HG03108 (cell line): ENCODE results near the gene YBX2.

Experiments
- ATAC-seq: cut with Tn5 transposase; IDR thresholded peaks from one replicate; pipeline ENCODE4 v1.9.1; 2021; ENCODE audit warnings: moderate library complexity; ENCODE audit not compliant: unreplicated experiment

YBX2 gene

DNA sequence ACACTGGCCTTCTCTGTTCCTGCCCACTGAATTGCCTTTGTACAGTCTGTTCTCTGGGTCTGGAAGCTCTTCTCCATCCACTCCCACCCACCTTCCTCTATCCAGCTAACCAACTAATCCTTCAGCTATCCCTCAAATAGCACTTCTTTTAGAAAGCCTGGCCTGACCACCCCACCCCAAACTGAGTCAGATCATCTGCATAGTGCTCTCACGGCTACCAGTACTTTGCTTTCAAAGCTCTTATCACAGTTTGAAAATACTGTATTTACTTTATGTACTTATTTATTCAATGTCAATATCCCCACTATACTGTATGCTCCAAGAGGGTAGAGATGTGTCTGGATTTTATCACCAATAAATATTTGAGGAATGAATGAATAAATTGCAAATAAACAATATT lies 27.7 kb downstream of the YBX2 start:
- ATAC-seq: no peak

DNA sequence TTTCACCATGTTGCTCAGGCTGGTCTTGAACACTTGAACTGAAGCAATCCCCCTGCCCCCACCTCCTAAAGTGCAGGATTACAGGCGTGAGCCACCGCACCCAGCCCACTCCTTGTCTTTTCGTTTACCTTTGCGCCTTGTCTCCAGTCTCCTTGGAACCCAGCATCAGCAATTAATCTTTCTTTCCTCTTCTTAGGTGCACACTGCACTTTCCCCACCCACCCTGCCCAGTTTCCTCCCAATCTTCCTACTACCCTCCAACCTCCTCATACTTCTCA lies 30.7 kb downstream of the YBX2 start:
- ATAC-seq: no peak

DNA sequence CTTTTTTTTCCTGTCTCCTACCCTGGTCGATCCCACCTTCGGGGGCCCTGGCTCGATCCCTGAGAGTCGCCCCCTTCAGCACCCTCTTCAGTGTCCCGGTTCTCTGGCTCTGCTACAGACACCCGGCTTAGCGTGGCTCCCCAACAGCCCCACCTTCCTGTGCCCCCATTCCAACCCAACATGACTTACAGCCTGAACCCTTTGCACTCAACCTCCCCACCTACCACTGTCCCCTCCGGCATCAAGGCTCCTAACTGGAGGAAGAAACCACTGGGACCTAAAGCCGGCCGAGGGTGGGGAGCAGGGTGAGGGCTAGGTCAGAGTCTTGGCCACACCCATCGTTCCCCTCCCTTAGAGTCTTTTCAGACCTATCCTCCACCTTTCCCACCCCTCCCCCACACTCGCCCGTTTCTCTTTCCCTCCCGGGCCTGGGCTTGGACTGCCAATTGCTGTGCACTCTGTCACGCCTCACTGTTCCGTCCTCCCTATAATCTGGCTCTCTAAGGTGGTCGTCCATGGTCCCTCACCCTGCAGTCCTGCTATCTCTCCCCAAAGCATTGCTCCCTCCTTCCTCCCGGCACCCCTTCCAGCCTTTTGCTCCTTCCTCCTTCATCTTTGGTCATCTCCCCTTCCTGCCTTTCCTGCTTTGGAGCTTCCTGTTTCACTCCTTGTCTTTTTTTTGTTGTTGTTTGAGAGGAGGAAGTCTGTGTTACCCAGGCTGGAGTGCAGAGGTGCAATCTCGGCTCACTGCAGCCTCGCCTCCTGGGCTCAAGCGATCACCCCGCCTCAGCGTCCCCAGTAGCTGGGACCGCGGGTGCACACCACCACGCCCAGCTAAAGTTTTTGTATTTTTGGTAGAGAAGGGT lies 31.3 kb downstream of the YBX2 start:
- ATAC-seq: no peak

DNA sequence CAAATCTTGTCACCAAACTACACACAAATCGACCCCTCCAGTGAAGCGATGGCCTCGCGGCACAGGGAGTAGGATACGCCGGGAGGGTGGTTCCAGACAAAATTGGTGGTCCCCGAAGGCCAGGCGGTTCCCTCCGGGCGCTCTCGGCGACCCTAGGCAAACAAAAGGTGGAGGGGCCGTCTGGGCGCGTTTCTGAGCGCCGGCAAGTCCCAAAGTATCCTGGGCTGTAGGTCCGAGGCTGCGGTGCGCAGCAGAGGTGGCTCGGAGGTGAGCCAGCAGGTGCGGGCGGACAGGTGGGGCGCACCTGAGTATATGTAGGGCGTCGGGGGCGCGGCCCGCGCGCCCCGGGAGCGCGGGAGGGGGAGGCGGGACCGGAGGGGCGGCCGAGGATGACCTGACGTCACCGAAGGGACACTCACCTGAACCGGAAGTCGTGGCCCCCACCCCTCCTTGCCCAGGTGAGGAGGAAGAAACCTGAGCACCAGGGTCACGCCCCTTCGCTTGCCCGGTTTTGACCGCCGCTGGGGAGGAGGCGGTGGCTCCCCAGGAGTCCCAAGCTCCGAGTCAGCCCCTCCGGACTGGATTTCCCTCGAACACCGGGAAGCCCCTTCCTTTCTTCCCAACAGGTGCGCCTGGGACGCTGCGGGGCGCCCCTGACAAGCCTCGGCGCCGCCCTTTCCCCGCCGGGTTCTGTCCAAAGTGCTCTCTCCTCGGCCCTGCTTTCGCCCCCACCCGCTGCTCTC lies 32.1 kb downstream of the YBX2 start, which contains the start of gene CLDN7:
Gene CLDN7, minus strand, starts transcription at position 287 of the 743 bp plus-strand sequence. CDS start 435 bp downstream, outside the sequence.
- ATAC-seq: no peak

DNA sequence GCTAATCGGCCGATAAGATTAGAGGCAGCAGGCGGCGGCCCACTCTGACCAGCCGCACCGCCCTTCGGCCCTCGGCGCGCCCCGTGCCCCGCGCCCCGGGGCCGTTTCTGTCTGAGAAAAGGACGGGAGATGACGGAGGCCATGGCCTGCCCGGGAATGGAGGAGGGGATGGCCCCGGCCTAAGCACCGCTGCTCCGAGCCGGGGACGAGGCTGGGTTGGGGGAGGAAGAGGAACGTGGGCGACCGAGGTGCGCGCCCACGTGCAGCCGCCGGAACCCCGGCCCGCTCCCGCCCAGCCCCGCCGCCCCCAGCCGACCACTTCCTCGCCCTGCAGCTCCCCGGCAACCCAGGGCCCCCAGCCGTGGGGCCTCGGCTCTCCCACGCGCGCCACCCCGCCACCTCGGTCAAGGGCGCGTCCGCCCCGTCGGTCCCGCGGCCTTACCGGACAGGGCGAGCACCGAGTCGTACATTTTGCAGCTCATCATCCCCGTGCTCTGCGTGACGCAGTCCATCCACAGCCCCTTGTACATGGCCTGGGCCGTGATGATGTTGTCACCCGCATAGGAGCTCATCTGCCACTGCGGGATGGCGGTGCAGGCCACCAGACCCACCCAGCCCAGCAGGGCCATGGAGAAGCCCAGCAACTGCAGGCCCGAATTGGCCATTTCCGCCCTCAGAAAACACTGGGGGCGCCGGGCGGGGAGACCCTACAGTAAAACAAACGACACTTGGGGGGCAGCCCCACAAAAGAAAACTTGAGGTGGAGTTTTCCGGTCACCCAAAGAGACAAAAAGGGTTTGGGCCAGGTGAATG lies 32.9 kb downstream of the YBX2 start:
- ATAC-seq: no peak

DNA sequence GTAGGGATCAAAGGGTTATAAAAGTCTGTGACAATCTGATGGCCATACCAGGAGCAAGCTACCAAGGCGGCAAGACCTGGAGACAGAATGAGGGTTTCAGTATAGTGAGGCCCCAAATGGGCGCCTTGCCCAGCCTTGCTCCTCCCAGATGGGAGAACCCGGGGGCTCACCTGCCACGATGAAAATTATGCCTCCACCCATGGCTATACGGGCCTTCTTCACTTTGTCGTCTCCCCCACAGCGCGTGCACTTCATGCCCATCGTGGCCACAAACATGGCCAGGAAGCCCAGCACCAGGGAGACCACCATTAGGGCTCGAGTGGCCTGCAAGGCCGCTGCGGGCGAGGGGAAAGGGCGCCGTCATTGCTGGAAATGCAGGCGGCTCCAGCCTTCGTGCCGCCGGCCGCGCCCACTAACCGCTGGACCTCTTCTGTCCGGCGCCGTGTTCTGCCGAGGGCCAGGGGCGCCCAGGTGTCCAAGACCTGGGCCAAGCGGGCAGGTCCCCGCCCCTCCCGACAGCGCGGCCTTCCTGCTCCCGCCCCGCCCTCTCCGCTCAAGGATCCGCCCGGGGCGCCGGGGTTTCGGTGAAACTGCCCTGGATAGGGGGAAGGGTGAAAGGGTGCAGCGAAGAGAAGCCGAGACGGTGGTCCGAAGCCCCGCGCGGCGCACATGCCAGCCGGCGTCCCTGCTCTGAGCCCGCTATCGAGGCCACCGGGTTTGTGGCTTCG lies 33.6 kb downstream of the YBX2 start:
- no peak for ATAC-seq

DNA sequence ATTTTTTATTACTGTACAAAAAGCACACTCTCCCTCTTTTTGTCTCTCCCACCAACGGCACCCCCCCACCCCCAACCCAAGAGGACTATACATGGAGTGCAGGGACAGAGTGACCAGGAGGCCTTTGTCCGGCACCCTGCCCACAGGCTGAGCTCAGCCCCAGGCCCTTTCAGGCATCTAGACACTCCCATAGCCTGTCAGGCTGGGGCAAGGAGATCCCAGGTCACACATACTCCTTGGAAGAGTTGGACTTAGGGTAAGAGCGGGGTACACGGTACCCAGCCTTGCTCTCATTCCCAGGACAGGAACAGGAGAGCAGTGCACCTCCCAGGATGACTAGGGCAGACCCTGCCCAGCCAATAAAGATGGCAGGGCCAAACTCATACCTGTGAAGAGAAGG lies 34.3 kb downstream of the YBX2 start:
- ATAC-seq: no peak

DNA sequence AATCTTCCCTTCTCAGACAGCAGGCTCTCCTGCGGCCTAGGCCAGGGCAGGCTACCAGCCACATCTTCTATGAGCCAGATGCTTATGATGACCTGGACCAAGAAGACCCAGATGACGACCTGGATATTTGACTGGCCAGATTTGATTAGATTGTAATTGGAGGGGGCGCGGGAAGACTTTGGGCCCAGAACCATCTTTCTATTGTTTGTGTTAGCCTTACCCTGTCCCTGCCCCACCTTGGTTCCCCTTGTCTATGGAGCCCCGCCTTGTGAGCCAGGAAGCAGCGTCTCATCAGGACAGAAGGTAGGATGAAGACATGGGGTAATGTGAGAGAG lies 34.9 kb downstream of the YBX2 start:
- no peak for ATAC-seq

DNA sequence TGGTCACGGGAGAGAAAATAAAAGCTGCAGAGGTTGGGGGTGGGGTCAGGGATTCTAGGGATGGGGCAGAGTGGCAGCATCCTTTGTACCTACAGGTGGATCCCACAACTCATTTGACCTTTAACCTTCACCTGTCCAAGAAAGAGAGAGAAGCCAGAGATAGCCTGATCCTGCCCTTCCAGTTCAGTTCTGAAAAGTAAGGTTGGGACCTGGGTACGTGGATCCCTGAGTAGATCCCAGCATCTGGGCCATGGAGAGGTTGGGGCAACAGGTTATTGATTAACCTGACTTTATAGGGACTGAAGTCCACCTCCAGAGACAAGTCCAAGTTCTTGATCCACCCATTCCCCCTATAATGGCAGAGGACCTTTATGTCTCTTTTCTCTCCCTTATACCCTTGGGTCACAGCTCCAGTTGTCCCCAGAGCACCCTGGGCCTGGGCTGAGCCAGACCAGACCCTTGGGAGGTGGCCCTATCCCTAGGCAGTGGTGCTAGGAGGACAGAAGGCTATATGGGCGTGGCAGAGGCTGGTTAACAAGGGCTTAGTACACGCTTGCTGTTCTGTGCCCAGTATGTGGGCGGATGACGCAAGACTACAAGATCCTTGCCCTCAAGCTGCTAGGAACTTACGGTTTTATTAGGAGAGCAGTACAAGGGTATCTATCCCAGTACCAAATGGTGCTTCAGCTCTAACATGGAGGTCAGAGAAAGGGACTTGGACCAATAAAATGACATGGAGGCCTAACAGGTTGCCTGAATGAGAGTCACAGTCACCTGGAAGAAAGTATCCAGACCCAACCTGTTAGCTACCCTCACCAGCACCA lies 35.5 kb downstream of the YBX2 start:
- ATAC-seq: no peak

DNA sequence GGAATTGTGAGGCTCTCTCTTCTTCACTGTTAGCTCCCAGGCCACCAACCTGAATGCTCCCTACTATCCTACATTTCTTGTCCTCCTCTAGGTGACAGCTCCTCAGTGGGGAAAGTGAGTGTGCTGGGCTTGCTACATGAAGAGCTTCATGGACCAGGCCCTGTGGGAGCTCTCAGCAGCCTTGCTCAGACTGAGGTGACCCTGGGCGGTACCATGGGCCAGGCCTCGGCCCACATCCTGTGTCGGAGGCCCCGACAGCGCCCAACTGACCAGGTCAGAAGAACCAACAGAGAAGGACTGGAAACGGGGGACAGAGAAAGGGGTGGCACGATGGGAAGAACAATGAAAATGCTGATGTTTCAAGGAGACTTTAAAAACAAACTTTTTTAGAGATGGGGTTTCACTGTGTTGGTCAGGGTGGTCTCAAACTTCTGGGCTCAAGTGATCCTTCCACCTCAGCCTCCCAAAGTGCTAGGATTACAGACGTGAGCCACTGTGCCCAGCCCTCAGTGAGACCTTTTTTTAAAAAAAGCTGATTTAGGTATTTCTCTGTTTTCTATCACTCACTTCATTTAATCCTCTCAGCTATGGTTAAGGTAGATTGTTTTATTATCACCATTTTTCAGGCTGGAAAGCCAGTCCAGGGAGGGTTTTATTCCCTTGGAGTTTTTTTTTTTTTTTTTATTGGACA lies 37.5 kb downstream of the YBX2 start:
- no peak for ATAC-seq

DNA sequence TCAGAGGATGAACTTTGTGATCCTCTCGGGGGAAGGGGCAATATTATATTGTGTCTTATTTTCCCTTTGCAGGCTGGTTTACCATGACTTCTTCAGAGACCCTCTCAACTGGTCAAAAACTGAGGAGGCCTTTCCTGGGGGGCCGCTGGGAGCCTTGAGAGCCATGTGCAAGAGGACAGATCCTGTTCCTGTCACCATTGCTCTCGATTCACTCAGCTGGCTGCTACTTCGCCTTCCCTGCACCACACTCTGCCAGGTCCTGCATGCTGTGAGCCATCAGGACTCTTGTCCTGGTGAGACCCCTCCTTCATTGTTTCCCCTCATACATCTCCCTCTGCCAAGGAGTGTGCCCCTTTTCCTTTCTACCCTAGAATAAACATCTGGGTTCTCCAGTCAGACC lies 39.9 kb downstream of the YBX2 start:
- ATAC-seq: no peak

DNA sequence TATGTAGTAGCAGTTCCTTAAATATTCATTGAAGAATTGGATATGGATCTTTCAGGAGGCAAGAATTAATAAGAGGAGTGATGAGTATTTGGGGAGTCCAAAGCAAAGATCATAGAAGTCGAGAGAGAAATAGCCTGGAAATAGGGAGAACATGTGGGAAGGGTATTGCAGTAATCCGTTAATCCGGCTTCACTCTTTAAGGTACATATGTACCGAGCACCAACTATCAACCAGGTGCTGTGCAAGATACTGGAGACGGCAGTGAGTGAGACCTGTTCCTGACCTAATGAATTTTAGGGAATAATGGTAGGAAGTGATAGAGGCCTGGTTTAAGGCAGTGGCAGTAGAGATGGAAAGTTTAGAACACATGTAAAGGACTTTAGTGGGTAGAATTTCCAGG lies 41.4 kb downstream of the YBX2 start:
- ATAC-seq: no peak

DNA sequence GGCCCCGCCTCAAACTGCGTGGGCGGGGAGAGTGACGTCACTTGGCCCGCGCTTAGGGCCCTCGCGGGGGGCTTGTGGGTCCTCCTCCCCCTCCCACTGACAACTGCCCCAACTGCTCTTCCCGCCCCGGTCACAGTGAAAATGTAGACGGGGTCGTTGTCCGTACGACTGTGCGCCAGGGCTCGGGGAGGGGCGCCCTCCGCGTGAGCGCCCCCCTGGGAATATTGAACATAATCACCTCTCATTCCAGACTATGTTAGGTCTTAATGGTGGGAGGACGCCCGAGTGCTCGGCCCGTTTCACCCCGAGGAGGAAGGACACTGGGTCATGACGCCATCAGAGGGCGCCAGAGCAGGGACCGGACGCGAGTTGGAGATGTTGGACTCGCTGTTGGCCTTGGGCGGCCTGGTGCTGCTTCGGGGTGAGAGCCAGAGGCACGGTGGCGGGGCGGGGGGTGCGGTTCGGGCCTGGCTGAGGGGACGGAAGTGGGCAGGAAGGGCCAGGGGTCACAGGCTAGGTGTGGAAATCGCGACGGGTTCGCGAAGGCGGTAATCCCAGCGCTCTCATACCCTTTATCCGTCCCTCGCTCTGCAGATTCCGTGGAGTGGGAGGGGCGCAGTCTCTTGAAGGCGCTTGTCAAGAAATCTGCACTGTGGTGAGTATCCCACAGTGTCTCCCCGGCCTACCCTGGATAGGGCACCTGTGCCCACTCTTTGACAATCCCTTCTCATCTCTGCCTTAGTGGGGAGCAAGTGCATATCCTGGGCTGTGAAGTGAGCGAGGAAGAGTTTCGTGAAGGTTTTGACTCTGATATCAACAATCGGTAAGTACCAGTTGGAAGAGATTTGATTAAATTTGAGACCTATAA lies 42.0 kb downstream of the YBX2 start, which contains the start of gene ELP5:
Gene ELP5, plus strand, starts transcription at position 40 of the 868 bp plus-strand sequence. Its CDS starts 336 bp downstream, at position 376.
- ATAC-seq: peak; percentile 41

DNA sequence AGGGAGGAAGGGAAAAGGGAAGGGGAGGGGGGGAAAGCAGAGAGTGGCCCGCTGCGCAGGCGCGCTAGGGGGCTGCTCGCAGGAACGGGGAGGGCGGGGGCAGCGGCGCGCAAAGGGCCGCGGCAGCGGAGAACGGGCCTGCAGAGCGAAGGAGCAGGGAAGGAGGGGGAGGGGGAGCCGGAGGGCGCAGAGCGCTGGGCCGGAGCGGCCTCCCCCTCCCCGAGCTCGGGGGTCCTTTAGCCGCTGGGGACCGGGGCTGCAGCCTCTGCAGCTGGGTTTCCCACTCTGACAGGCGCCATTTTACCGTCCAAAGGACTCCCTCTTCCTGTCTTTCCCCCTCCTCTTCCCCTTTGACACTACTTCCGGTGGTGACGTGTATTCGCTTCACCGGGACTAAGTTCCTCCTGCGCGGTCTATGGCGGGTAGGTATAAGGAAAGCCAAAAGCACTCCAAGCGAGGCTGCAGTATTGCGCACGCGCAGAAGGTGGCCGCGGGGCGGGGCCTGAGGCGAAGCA lies 42.7 kb downstream of the YBX2 start, which contains the start of gene CTDNEP1:
Gene CTDNEP1, minus strand, starts transcription at position 74 of the 515 bp plus-strand sequence. CDS start 438 bp downstream, outside the sequence.
- peak; percentile 79 for ATAC-seq

DNA sequence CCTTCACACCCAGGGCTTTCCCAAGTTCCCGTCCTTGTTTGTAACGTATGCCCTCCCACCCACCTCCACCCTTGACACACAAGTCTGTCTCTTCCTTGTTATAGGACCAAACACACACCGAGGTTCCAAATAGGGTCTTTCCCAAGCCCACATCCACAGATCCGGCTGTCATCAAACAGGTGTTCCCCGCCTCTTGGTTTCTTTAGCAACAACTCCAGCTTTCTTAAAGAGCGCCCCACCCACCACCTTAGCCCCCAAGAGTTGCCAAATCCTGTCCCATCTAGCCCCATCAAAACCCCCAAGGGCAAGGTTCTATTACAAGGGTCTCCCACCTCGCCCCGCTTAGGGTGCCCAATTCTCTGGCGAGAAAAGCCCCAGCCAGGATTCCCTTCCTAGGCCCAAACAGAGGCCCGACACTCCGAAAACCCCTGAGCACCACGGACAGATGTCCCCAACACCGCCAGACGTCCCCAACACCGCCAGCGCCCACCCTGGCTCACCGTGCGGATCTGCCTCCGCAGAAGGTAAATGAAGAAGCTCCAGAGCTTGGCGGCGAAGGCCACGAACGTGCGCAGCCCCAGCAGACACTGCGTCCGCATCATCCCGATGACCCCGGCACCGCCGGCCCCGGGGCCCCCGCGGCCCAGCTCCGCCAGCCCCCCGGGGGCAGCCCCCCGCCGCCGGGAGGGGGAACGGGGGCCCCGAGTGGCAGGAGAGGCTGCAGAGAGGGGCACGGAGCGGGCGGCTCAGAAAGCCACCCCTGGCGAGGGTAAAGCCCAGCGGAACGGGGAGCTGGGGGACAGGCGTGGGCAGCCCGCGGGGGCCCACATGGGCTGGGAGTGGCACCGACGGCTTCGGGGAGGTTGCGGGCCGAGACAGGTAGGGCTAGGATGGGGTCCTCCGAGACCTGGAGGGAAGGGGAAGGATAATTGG lies 43.5 kb downstream of the YBX2 start:
- no peak for ATAC-seq

DNA sequence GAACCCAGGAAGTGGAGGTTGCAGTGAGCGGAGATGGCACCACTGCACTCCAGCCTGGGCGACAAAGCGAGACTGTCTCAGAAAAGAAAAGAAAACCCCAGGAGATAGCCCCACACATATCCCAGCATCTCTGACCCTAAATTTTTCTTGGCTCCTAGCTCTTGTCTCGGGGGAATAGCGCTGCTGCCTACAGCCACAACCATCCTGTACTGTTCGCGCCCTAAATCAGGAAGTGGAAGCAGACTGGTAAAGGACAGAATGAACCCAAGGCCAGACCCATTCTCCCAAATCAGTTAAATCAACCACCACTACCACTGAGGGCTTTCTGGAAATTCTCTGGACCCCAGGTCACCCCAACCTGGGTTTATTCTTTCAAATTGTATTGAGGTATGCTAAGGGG lies 44.6 kb downstream of the YBX2 start:
- no peak for ATAC-seq

DNA sequence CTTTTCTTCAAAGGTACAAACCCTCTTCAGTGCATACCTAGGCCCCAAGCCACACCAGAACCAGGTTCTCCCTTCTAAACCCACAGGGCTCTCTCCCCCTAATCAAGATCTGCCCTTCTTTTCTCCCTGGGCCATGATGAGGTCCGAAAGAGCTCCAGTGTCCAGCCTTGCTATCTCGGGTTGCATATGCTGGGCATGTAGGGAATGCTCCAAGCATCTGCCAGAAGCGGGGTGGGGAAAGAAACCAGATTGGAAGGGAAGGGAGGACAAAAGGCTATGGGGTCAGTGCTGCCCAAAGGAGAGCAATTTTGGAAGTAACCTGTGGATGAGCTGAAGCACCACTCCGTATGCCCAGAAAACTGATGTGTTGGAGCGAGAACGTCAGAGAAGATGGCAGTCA lies 45.2 kb downstream of the YBX2 start:
- no peak for ATAC-seq
